OCI-LY7 (cell line): Measurements from ENCODE around the gene C1orf116.

Experiments used
- CTCF ChIP-seq: fragments of 200-600 bp; sonication (generic); conservative IDR thresholded peaks from 2 replicates; pipeline ENCODE4 v1.5.1; 2014; ENCODE audit warnings: mild to moderate bottlenecking, antibody characterized with exemption, low read length, moderate library complexity, mixed read lengths
- EZH2phosphoT487 ChIP-seq: fragments of 200-600 bp; sonication (generic); IDR thresholded peaks from 2 replicates; pipeline ENCODE4 v1.6.1; 2018; ENCODE audit warnings: low read depth, borderline replicate concordance, mild to moderate bottlenecking, mixed run types, antibody characterized with exemption, low read length, moderate library complexity, mixed read lengths

GRCh38 chr1:206969090-206969489 lies 63.5 kb downstream of the C1orf116 start:
- no peak for TF ChIP-seq CTCF
- no peak for TF ChIP-seq EZH2phosphoT487
